Gastrocnemius medialis (tissue), 4 donors: Measurements from ENCODE around the gene ATOH8.

Experiments
- CTCF ChIP-seq, 5 experiments: fragments of 450-650 bp in 3 of 5; fragments of 200-600 bp in 2 of 5; sonication (generic) in 2 of 5; IDR thresholded peaks in 4 of 5; conservative IDR thresholded peaks in 1 of 5; 1 replicate in 4 of 5; 2 replicates in 1 of 5; pipeline ENCODE4 v1.5.1; 2016 to 2019; ENCODE audit warnings: antibody characterized with exemption in 5 of 5, mild to moderate bottlenecking in 3 of 5, moderate library complexity in 3 of 5
- POLR2A ChIP-seq, 2 donors: fragments of 450-650 bp; IDR thresholded peaks; one replicate each; pipeline ENCODE4 v1.6.1; 2017; ENCODE audit warnings: antibody characterized with exemption in 2 of 2, mild to moderate bottlenecking in 2 of 2, moderate library complexity in 2 of 2

- no peak for TF ChIP-seq CTCF (IDR thresholded peaks at IDR 0.05 in 4 of 5, conservative IDR thresholded peaks at IDR 0.05 in 1 of 5)
- no peak for TF ChIP-seq POLR2A (IDR thresholded peaks at IDR 0.05)
These were observed 17.1 kb downstream of the ATOH8 start for GRCh38 chr2:85770786-85771409.
